GM18498 (cell line): ENCODE measurements around the gene ABHD16A.
A peak's percentile ranks its signal among the peaks of the same experiment; 100 is the strongest.

Source experiments
- ATAC-seq: cut with Tn5 transposase; IDR thresholded peaks from one replicate; pipeline ENCODE4 v1.9.1; 2021; ENCODE audit warnings: mild to moderate bottlenecking, moderate library complexity; ENCODE audit not compliant: unreplicated experiment

ABHD16A gene

GRCh38 chr6:31732029-31732428 lies 28.9 kb upstream of the ABHD16A start:
- ATAC-seq, result no peak

- no peak for ATAC-seq
These were observed 27.5 kb upstream of the ABHD16A start for GRCh38 chr6:31730631-31731086.

GRCh38 chr6:31729979-31730630 lies 27.0 kb upstream of the ABHD16A start:
- ATAC-seq, result peak; percentile 43

DNA sequence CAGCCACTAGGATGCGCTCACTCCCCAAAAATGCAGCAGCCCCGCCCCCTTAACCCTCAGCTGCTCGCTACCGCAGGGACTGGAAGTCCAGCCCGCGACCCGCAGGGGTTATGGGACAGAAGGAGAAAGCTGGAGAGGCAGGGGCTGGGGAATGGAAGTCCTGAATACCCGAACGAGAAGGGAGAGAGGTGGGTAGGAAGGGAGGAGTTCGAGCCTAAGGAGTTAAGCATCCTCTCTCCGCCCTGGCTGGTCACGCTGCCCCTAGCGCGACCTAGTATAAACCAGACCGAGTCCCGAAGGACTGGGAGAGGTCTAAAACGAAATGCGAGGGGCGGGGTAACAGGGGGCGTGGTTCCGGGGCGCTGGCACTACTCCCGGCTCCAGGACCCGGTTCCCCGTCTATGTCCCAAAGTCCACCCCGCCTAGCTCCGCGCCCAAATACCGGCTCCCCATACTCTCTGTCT lies 26.4 kb upstream of the ABHD16A start:
- ATAC-seq, result peak; percentile 54

GRCh38 chr6:31728767-31729514 lies 25.8 kb upstream of the ABHD16A start, which contains the start of gene DDAH2:
DDAH2 (minus strand) TSS chr6:31729299; CDS start chr6:31729161, 138 bp downstream.
- ATAC-seq, result no peak

- ATAC-seq, result peak; percentile 2
These were observed 24.9 kb upstream of the ABHD16A start for GRCh38 chr6:31727717-31728671.

DNA sequence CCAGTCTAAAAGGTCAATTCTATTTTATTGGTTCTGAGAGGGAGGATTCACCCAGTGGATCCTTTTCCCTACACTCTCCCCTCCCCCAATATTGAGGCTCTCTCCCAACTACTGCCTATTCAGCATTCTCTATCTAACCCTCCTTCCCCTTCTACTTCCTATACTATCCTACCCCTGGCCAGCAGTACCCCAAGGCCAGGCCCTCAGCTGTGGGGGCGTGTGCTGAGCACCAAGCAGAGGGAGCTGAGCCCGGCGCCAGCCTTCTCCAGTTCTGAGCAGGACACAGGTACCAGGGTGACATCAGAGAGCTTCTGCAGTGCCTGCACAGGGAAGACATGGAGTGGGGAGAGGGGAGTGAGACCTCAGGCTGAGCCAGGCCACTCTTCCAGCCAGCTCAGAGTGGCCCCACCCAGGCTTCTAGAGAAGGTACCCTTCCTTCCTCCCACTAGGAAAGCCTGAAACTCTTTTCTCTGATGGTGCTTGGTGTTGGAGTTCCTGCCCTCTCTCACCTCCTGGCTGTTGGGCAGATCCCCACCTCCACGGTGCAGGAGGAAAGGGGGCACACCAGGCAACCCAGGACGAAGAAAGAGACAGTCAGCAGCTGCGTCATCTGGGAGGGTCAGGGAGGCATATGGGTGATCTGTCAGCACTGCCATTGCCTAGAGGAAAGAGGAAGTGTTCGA lies 24.1 kb upstream of the ABHD16A start:
- ATAC-seq, result peak; percentile 49

DNA sequence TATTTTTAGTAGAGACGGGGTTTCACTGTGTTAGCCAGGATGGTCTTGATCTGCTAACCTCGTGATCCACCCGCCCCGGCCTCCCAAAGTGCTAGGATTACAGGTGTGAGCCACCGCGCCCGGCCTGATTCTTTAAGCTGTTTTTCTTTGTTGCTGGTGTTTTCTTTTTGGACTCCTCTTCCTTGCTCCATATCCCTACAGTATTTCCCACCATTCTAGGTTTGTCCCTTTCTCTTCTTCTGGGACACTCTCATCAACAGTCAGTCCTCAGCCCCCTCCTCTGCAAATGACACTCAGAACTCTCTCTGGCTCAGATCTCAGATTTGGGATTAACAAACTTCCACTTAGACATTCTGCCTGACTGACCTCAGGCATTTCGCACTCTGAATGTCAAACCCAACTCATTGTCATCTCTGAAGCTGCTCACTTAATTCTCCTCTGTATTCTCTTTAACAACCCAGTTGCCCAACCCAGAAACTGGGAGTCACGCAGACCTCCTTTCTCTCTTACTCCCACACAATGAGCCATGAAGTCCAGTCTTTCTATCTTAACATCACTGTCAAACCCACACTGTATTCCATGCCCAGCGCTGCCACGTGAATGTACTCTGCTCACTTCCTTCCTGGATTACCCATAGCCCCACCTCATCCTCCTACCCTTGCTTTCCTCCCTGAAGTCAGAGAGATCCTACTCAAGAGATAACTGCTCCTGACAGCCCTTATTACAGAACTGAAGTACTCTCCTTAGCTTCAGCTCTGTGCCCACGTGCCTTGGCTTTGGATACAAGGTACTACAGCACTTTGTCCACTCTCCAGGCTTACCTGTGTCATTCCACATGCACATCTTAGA lies 22.6 kb upstream of the ABHD16A start:
- no peak for ATAC-seq

GRCh38 chr6:31723980-31724691 lies 21.0 kb upstream of the ABHD16A start:
- no peak for ATAC-seq

DNA sequence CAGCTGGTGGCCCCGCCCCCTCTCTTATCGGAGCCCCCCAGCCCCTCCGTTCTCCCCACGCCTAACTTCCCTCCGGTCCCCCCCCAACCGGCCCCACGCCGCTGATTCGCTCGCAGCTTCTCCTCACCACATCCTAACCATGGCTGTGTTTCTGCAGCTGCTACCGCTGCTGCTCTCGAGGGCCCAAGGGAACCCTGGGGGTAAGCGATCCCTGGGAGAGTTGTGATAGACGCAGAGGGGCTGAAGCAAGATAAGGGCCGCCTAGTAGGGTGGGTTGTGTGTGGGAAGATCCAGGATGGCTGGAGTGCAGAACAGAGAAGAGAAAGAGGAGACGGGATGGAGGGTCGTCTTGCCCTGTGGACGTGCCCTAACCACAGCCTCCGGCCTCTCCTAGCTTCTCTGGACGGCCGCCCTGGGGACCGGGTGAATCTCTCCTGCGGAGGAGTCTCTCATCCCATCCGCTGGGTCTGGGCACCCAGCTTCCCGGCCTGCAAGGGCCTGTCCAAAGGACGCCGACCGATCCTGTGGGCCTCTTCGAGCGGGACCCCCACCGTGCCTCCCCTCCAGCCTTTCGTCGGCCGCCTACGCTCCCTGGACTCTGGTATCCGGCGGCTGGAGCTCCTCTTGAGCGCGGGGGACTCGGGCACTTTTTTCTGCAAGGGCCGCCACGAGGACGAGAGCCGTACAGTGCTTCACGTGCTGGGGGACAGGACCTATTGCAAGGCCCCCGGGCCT lies 20.3 kb upstream of the ABHD16A start, which contains the start of gene MPIG6B:
Gene MPIG6B, plus strand, starts transcription at position 129 of the 735 bp plus-strand sequence. Its CDS starts 11 bp downstream, at position 140.
- ATAC-seq, result no peak

DNA sequence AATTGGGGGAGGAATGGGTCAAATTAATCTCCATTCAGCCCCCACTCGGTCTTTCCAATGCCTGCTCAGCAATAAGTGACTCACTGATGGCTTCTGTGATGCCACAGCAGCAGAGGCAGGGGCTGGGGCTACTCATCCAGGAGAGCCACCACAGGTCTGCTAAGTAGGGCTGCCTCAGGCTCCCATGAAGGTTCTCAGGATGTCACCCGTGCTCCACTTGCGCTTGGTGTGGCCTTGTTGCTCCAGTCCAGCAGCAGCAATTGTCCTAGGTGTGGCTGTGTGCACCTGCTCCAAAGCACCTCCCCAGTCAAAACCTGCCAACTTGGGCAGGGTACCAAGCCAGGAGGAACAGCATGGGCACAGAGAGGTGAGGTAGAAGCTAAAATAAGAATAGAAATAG lies 19.0 kb upstream of the ABHD16A start:
- ATAC-seq, result no peak

GRCh38 chr6:31721351-31722020 lies 18.4 kb upstream of the ABHD16A start, which contains the start of gene LY6G6C:
LY6G6C (minus strand) TSS chr6:31721746; CDS start chr6:31721679, 67 bp downstream.
- ATAC-seq, result no peak

- no peak for ATAC-seq
These were observed 17.2 kb upstream of the ABHD16A start for GRCh38 chr6:31720196-31720770.

DNA sequence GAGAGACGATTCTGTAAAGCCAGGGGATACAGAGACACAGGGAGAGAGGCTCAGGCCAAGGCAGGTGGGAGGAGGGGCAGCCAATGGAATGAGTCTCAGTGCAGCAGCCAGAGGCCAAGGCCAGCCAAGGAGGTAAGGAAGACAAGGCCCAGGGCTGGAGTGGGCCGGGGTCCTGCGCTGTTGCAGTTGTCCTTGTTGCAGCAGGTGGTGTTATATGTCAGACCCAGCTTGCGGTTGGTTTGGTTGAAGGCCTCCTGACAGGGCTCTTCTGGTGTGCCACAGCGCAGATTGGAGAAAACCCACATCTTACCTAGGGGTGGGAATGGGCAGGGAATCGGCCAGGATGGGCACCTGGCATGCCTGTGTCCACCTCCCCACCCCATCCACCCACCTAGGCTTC lies 15.9 kb upstream of the ABHD16A start:
- ATAC-seq, result no peak

GRCh38 chr6:31718265-31718664 lies 15.1 kb upstream of the ABHD16A start:
- no peak for ATAC-seq

GRCh38 chr6:31717499-31718222 lies 14.5 kb upstream of the ABHD16A start:
- ATAC-seq, result no peak
